ENCODE results near the gene CDX2. TPM values are rescaled to one million over a fixed set of nuclear protein-coding genes. Genes with fewer than 3 reads are reported as not detected.

Gene CDX2
- not detected in 2 replicates for total RNA-seq

GRCh38 chr13:27969082-27969865 lies at the start of gene CDX2:
Gene CDX2 (minus strand): TSS chr13:27969315. CDS start chr13:27969006, 309 bp downstream.

GRCh38 chr13:27988520-27988919 lies 19.4 kb upstream of the CDX2 start, which contains the start of gene URAD:
Gene URAD (minus strand): TSS chr13:27988693. CDS start chr13:27988637, 56 bp downstream.

GRCh38 chr13:27919934-27920676 lies 49.0 kb downstream of the CDX2 start, which contains the start of gene PDX1:
Gene PDX1 (plus strand): TSS chr13:27920000. CDS start chr13:27920139, 139 bp downstream.

Small RNA genes lying within 50 kb of the gene (small RNA-seq; reads per million reads assigned to genes)
- not detected for gene ATP5F1EP2
- not detected for gene RN7SL272P

Other genes starting within 250 kb of the CDX2 start
- not detected in 2 replicates for gene GSX1, start 176.8 kb downstream of the CDX2 start, total RNA-seq
- gene PDX1, start 49.3 kb downstream of the CDX2 start, total RNA-seq, result not detected in 2 replicates
- gene URAD, start 19.4 kb upstream of the CDX2 start, total RNA-seq, result not detected in 2 replicates
- not detected in 2 replicates for gene FLT3, start 131.3 kb upstream of the CDX2 start, total RNA-seq
- gene PAN3, start 169.2 kb upstream of the CDX2 start, total RNA-seq, result 15.8 and 20.3 TPM in 2 replicates

Data from subcutaneous preadipocyte (primary cell).